ENCODE results near the gene PLA2R1.

Gene PLA2R1

DNA sequence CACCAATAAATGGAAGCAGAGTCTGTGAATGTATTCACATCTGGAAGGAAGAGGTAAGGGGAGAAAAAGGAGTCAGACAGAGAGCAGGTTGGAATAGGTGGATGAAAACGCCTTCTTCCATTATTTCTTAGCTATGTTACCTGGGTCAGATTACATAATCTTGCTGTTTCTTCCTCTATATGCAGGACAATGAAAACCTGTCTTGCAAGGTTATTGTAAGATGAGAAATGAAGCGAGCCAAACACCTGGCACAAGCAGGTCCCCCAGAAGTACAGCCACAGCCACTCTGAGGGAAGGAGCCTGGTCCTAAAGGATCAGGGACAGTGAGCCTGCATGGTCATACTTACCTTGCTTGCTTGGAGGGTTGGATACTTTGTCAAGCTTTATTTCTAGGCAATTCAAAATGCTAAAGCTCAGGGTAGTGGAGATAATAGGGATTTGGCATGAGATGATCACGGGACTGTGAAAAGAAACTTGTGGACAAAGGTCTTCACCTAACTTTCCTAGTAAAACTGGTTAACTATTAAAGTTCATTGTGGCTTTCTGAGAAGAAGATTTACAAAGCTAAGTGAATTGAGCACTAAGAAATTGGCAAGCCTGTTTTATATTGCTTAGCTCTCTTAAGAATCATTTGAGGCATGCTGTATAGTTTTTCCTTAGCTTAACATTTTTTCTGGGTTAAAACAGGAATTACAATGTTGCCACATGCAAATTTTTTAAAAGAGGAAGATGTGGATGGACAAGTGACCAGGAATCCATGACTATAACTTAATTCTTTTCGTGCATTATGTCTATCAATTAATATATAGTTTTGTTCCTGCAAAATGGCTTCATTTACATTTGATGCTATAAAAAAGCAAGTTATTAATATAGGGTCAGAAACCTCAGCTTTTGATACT lies 15.7 kb upstream of the PLA2R1 start:
- Mint-ChIP-seq H3K4me1 (ENCODE audit: low read depth) (peaks cover 6% of the 10 kb centered on the region), H3K27ac (no peak overlapping the region), H3K36me3 (ENCODE audit: low read depth) (no peaks in the 10 kb centered on the region), H3K27me3 (no peaks in the 10 kb centered on the region), H3K9me3 (peaks cover 5% of the 10 kb centered on the region), H3K4me3 (no peak overlapping the region)
- intact Hi-C loops (cut with micrococcal nuclease): no loop called here

DNA sequence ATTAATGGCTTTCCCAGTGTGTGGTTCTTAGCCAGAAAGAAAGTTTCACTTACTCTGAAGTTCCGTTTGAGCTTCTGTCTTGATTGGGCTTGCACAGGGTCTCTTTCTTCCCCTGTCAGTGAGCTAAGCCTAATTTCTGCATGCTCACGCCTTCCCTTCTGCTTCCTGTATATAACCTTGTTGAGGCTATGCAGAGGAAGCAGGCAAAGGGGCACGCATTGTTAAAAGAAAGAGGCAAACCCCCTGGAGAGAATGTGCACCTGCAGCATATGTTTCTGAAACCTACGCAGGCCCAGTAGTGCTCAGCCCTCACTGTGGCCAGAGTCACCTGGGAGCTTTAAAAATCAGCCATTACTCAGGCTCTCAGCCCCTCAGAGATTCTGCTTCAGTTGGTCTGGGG lies 14.5 kb upstream of the PLA2R1 start:
- no peaks in the 10 kb centered on the region for H3K36me3 Mint-ChIP-seq (ENCODE audit: low read depth)
- no peak overlapping the region for H3K4me3 Mint-ChIP-seq
- H3K27me3 Mint-ChIP-seq: no peaks in the 10 kb centered on the region
- no peaks in the 10 kb centered on the region for H3K9me3 Mint-ChIP-seq
- H3K4me1 Mint-ChIP-seq (ENCODE audit: low read depth): peaks cover 6% of the 10 kb centered on the region
- no peak overlapping the region for H3K27ac Mint-ChIP-seq
- intact Hi-C loops (cut with micrococcal nuclease): no loop called here

DNA sequence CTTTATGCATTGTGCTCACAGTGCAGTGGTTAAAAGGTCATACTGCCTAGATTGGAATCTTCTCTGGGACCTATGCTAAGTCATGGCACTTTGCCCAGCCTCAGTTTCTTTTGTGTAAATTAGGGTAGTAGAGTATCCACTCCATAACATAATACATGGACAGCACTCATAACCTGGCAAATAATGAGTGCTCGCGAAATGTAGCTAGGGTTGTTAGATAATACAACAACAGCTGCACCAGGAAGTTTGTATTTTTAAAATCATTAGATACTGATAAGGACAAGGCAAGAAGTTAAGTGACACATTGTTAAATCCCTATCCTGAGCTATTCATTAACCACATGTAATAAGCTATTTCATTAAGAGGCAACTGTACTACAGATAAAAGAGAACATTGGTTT lies 13.8 kb upstream of the PLA2R1 start:
- Mint-ChIP-seq H3K27me3 (no peaks in the 10 kb centered on the region), H3K36me3 (ENCODE audit: low read depth) (no peaks in the 10 kb centered on the region), H3K27ac (no peak overlapping the region), H3K4me1 (ENCODE audit: low read depth) (peaks cover 6% of the 10 kb centered on the region), H3K4me3 (no peak overlapping the region), H3K9me3 (no peaks in the 10 kb centered on the region)
- intact Hi-C loops (cut with micrococcal nuclease): no loop called here

DNA sequence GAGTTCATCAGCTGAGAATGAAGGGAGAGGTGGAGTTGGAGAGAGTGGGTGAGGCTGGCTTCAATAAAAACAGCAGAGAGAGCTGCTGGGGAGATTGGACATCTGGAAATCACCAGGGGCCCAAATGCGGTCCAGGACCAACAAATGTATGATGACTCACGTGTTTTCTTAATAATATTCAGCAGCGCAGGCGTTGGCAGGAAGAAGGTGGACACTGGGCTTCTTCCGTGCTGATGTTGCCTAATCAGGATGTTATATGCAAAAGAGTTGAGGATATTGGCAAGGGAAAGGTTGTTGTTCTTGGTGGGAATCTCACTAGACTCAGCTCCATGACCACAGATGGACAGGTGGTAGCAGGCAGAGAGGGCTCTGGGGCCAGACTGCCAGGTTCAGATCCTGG lies 12.8 kb upstream of the PLA2R1 start:
- intact Hi-C loops (cut with micrococcal nuclease): no loop called here
- H3K36me3 Mint-ChIP-seq (ENCODE audit: low read depth): no peaks in the 10 kb centered on the region
- no peak overlapping the region for H3K4me3 Mint-ChIP-seq
- no peak overlapping the region for H3K27ac Mint-ChIP-seq
- no peaks in the 10 kb centered on the region for H3K9me3 Mint-ChIP-seq
- no peaks in the 10 kb centered on the region for H3K27me3 Mint-ChIP-seq
- H3K4me1 Mint-ChIP-seq (ENCODE audit: low read depth): peaks cover 6% of the 10 kb centered on the region

DNA sequence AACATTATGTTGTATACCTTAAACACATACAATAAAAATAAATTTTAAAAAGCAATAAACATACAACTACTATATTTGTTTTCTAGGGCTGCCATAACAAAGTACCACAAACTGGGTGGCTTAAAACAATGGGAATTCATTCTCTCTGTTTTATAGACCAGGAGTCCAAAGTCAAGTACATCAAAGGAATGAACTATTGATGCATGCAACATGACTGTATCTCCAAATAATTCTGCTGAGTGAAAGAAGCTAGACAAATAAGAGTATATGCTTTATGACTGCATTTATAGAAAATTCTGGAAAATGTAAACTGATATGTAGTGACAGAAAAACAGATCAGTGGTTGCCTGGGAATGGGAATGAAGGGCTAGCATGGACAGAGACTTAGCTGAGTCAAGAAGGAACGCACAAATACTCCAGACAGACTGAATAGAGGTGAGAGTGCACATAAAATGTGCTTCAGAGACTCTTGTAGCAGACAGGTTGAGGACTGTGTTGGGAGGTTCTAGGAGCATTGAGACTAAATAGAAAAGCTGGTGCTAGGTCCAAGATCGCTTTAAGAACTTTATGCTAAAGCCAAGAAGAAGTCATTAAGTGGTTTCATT lies 11.0 kb upstream of the PLA2R1 start:
- Mint-ChIP-seq H3K4me1 (ENCODE audit: low read depth) (peaks cover 6% of the 10 kb centered on the region), H3K9me3 (peaks cover 11% of the 10 kb centered on the region), H3K36me3 (ENCODE audit: low read depth) (no peaks in the 10 kb centered on the region), H3K27me3 (no peaks in the 10 kb centered on the region), H3K4me3 (no peak overlapping the region), H3K27ac (no peak overlapping the region)
- intact Hi-C loops (cut with micrococcal nuclease): no loop called here

DNA sequence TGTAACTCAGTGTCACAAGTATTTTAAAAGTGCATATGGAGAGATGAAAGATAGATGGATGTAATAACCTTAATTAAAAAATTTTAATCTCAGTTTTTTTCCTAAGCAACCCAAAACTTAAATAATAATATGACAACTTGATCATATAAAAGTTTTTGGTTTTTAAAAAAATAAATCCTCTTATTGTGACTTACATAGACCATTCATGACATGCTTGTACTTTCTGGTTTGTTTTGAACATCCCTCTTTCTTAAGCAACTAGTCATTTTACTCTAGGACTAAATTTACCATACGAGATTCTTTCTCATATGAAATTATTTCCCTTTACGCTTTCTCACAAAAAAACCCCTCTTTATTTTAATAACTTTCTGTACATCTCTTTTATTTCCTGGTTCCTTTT lies 6.5 kb upstream of the PLA2R1 start:
- no peaks in the 10 kb centered on the region for H3K36me3 Mint-ChIP-seq (ENCODE audit: low read depth)
- H3K4me3 Mint-ChIP-seq: no peak overlapping the region
- intact Hi-C loops (cut with micrococcal nuclease): no loop called here
- peaks cover 13% of the 10 kb centered on the region for H3K9me3 Mint-ChIP-seq
- H3K4me1 Mint-ChIP-seq (ENCODE audit: low read depth): no peaks in the 10 kb centered on the region
- no peak overlapping the region for H3K27ac Mint-ChIP-seq
- peaks cover 2% of the 10 kb centered on the region for H3K27me3 Mint-ChIP-seq

DNA sequence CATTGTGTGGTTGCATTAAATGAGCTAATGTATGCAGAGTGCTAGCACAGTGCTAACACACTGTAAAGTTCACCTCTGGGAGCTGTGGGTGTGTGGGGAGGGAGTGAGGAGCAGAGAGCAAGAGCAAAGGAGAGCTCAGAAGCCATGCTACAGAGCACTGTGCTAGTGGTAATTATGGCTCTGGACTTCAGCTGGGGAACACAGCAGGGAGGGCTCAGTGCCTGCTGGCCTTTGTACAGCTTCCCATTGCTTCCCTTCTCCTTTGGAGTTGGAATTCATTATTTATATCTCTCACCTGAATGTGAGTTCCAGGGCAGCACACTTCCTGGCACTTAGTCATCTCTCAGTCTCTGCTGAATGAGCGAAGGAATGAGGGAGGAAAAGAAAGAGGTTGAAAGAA lies 2.5 kb upstream of the PLA2R1 start:
- Mint-ChIP-seq H3K27ac (no peak overlapping the region), H3K4me1 (ENCODE audit: low read depth) (peaks cover 15% of the 10 kb centered on the region), H3K36me3 (ENCODE audit: low read depth) (peaks cover 5% of the 10 kb centered on the region), H3K9me3 (peaks cover 13% of the 10 kb centered on the region), H3K27me3 (peaks cover 27% of the 10 kb centered on the region), H3K4me3 (no peak overlapping the region)
- intact Hi-C loops (cut with micrococcal nuclease): no loop called here

DNA sequence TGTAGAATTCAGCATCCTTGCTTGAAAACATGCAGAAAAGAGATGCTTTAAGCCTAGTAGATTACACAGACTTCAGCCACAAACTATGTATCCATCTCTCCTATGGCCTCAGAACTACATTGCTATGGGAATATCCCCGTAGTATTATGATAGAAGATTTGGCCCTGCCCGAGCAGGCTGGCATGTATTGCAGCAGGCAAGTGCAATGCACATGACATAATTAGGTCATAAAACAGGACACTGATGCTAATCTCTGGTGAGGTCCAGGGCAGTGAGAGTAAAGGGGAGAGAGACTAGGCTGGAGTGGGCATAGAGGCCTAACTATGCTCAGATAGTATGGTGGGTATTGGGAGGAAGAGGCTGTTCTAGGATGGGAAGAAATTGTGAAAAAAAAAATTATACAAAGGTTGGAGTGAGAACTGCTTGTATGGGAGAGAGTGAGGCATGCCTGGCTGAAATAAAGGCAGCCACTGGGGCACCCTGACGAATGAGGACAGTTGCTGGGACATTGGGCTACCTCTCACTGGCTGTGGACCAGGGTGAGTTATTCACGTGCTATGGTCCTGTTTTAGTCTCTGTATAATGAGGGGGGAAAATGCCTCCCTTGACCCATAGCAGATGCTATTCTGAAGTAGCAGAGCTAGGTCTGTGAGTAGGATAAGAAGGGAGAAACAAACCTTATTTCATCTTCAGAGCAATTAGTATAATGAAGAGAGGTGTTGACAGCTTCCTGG lies 1.6 kb upstream of the PLA2R1 start:
- Mint-ChIP-seq H3K9me3 (peaks cover 8% of the 10 kb centered on the region), H3K36me3 (ENCODE audit: low read depth) (peaks cover 5% of the 10 kb centered on the region), H3K27me3 (peaks cover 27% of the 10 kb centered on the region), H3K27ac (no peak overlapping the region), H3K4me3 (no peak overlapping the region), H3K4me1 (ENCODE audit: low read depth) (peaks cover 15% of the 10 kb centered on the region)
- intact Hi-C loops (cut with micrococcal nuclease): no loop called here

DNA sequence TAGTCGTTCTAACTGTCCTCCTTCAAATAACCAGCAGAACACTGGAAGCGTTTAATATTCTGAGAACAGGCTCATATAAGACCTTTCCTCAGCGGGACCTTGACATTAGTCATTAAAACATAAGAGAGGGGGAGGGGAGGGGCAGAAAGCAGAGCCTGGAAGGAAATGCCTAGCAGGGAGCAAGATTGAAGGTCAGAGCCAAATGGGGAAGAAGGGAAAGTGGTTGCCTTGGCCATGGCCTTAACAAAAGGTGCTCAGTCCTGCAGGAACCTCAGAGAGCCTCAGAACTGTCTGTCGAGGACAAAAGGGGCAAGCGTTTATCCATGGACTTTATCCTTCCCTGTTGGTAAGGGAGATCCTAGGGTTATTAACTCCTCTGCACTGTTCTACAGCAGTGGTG lies 856 bp upstream of the PLA2R1 start:
- peaks cover 27% of the 10 kb centered on the region for H3K27me3 Mint-ChIP-seq
- no peak overlapping the region for H3K27ac Mint-ChIP-seq
- intact Hi-C loops (cut with micrococcal nuclease): no loop called here
- peaks cover 15% of the 10 kb centered on the region for H3K4me1 Mint-ChIP-seq (ENCODE audit: low read depth)
- H3K4me3 Mint-ChIP-seq: peak overlapping the region; percentile 85
- peaks cover under 1% of the 10 kb centered on the region for H3K9me3 Mint-ChIP-seq
- peaks cover 5% of the 10 kb centered on the region for H3K36me3 Mint-ChIP-seq (ENCODE audit: low read depth)

DNA sequence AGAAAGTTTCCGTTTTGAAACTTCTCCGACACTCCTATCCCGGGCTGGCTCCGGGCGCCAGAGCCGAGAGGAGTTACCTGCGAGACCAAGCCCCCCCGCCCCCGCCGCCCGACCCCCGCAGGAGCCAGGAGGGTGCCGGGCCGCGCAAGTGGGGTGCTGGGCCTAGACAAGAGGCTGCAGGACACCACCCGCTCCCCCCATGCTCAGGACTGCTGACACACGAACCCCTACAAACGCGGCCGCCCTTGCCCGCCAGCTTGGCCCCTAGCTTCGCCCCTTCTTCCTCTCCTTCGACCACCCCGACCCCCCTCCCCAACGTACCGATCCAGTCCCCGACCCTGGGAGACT lies 497 bp downstream of the PLA2R1 start:
- intact Hi-C loops (cut with micrococcal nuclease): no loop called here
- Mint-ChIP-seq H3K9me3 (no peaks in the 10 kb centered on the region), H3K4me3 (peak overlapping the region; percentile 85), H3K36me3 (ENCODE audit: low read depth) (peaks cover 5% of the 10 kb centered on the region), H3K4me1 (ENCODE audit: low read depth) (peaks cover 15% of the 10 kb centered on the region), H3K27ac (peak overlapping the region; percentile 77), H3K27me3 (peaks cover 27% of the 10 kb centered on the region)

DNA sequence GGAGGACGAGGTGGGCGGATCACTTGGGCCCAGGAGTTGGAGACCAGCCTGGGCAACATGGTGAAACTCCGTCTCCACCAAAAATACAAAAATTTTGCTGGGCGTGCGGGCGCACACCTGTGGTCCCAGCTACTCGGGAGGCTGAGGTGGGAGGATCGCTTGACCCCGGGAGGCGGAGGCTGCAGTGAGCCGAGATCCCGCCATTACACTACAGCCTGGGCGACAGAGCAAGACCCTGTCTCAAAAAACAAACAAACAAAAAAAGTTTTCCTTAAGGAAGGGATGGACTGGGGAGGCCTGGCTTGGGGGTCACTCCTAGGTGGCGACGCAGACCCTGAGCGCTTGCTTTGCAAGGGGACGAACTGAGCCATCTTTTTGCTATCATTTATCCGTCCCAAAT lies 882 bp downstream of the PLA2R1 start:
- H3K27me3 Mint-ChIP-seq: peaks cover 27% of the 10 kb centered on the region
- peak overlapping the region; percentile 77 for H3K27ac Mint-ChIP-seq
- H3K9me3 Mint-ChIP-seq: no peaks in the 10 kb centered on the region
- peaks cover 5% of the 10 kb centered on the region for H3K36me3 Mint-ChIP-seq (ENCODE audit: low read depth)
- peaks cover 15% of the 10 kb centered on the region for H3K4me1 Mint-ChIP-seq (ENCODE audit: low read depth)
- peak overlapping the region; percentile 85 for H3K4me3 Mint-ChIP-seq
- intact Hi-C loops (cut with micrococcal nuclease): no loop called here

DNA sequence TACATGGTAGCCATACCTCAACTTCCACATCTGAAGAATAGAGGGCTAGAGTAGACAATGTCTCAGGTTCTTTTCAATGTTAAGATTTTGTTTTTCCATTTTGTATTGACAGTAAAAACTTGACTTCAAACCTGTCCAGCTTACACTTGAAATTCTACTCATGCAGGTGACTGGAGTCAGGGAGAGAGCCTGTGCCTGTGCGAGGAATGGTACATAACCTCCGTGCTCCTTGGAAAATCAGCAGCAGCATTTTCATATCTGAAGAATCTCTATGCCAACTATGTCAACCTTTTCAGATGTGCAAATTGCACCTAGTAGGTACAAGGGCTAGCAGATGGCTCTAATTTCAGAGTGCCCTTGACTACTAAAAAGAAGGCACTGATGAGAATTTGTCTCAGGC lies 2.1 kb downstream of the PLA2R1 start:
- H3K4me1 Mint-ChIP-seq (ENCODE audit: low read depth): peaks cover 15% of the 10 kb centered on the region
- peaks cover 27% of the 10 kb centered on the region for H3K27me3 Mint-ChIP-seq
- no peak overlapping the region for H3K27ac Mint-ChIP-seq
- no peaks in the 10 kb centered on the region for H3K9me3 Mint-ChIP-seq
- peaks cover 5% of the 10 kb centered on the region for H3K36me3 Mint-ChIP-seq (ENCODE audit: low read depth)
- intact Hi-C loops (cut with micrococcal nuclease): no loop called here
- no peak overlapping the region for H3K4me3 Mint-ChIP-seq

DNA sequence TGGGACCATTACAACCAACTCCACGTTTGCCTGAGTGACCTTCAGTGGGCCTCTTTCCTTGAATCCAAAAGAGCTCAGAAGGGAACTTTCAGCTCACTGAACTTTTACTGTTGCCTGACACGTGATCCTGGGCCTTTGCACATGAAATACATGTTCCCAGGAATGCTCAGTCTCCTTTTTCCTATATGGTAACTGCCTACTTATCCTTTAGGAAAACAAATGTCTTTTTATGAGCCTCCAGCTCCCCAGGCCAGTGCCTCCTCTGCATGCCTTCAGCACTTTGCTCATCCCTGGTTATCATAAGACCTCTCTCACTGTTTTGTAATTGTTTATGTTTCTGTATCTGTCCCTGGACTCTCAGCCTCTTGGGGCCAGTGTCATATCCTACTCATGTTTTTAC lies 5.1 kb downstream of the PLA2R1 start:
- Mint-ChIP-seq H3K4me3 (no peak overlapping the region), H3K27me3 (peaks cover 15% of the 10 kb centered on the region), H3K27ac (no peak overlapping the region), H3K9me3 (no peaks in the 10 kb centered on the region), H3K36me3 (ENCODE audit: low read depth) (peaks cover 4% of the 10 kb centered on the region), H3K4me1 (ENCODE audit: low read depth) (peaks cover 5% of the 10 kb centered on the region)
- intact Hi-C loops (cut with micrococcal nuclease): no loop called here

DNA sequence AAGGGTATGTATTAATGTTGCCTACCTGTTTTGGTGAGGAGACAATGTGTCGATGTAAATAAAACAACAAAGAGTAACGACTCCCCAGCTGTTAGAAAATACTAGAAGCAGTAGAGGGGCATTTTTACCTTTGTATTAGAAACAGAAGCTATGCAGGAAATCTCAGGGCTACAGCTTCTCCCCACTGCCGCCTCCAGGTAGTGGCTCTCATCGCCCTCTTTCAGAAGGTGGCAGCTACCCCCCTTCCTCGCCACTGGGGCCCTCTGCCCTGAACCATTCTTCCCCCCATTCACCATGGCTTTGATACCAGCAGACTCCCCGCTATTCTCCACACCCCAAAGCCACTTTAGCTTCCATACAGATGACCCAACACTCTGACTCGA lies 6.7 kb downstream of the PLA2R1 start:
- Mint-ChIP-seq H3K36me3 (ENCODE audit: low read depth) (no peaks in the 10 kb centered on the region), H3K4me1 (ENCODE audit: low read depth) (no peaks in the 10 kb centered on the region), H3K4me3 (no peak overlapping the region)

More for the DNA sequence above, 6.7 kb downstream of the PLA2R1 start:
- Mint-ChIP-seq H3K27me3 (peaks cover 2% of the 10 kb centered on the region), H3K27ac (no peak overlapping the region), H3K9me3 (no peaks in the 10 kb centered on the region)
- intact Hi-C loops (cut with micrococcal nuclease): no loop called here
